GM19328 (cell line): ENCODE measurements around the gene VAV1.
"Not testable (repeated sequence)": the region's sequence is repeated elsewhere in the genome, so short reads cannot be mapped to it uniquely, and the experiment has no call there.

ENCODE experiments used
- ATAC-seq: cut with Tn5 transposase; IDR thresholded peaks from one replicate; pipeline ENCODE4 v1.9.1; 2021; ENCODE audit warnings: mild to moderate bottlenecking, moderate library complexity; ENCODE audit not compliant: unreplicated experiment

VAV1 gene

DNA sequence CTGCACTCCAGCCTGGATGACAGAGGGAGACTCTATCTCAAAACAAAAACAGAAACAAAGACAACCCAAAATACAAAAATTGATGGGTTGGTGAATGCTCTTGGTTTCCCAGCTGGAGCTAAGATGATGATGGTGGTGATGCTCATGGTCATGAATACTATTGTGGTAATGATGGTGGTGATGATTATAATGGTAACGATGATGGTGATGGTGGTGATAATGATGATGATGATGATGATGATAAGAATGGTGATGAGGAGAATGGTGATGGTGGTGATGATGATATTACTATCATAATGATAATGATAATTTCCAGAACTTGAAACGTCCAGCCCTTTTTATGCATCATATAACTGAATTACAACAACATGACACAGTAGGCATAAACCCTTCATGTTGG, 40.1 kb downstream of the VAV1 start:
- ATAC-seq: no peak

DNA sequence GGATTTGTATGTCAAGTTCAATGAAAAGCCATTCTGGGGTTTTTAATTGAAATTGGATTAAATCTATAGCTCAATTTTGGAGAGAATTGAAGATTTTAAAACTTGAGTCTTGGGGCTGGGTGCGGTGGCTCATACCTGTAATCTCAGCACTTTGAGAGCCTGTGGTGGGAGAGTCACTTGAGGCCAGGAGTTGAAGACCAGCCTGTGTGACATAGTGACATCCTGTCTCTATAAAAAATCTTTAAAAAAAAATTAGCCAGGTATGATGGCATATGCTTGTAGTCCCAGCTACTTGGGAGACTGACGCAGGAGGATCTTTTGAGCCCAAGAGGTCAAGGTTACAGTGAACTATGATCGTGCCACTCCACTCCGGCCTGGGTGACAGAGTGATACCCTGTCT, 41.2 kb downstream of the VAV1 start:
- no peak for ATAC-seq

DNA sequence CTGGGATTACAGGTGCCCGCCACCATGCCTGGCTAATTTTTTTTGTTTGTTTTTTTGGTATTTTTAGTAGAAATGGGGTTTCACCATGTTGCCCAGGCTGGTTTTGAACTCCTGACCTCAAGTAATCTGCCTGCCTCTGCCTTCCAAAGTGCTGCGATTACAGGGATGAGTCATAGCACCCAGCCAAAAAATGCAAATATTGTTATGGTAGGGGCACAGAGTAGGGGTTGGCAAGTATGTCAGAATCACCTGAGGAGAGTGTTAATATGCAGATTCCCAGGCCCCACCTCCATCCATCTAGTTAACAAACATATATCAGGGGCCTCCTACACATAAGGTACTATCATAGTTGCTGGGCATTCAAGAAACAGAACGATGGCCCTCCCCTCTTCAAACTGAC, 44.7 kb downstream of the VAV1 start:
- no peak for ATAC-seq

DNA sequence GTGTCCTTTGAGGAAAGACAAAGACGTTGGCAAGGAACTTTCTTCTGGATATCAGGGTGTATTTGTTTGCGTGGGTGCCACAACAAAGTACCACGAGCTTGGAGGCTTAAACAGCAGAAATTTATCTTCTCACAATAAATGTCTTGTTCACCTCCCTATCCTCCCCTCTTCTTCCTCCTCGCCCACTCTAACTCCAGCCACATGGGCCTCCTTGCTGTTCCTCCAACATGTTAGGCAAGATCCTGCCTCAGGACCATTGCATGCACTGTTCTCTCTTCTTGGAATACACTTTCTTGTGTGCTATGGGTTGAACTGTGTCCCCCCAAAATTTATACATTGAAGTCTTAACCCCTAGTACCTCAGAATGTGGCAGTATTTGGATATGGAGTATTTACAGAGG, 45.7 kb downstream of the VAV1 start:
- no peak for ATAC-seq

DNA sequence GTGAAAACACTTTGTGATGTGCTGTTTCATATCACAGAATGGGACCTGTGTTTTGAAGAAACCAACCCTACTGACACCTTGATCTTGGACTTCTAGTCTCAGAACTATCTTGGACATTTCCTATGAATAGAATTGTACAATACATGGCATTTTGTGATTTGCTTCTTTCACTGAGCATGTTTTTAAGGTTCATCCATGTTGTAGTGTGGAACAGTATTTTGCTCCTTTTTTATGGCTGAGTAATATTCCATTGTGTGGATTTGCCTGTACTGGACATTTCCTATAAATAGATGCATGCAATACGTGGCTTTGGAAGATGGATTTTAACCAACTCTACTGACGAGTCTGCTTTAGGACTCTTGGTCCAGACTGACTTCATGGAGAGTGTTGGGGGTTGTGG, 46.8 kb downstream of the VAV1 start:
- ATAC-seq: no peak

DNA sequence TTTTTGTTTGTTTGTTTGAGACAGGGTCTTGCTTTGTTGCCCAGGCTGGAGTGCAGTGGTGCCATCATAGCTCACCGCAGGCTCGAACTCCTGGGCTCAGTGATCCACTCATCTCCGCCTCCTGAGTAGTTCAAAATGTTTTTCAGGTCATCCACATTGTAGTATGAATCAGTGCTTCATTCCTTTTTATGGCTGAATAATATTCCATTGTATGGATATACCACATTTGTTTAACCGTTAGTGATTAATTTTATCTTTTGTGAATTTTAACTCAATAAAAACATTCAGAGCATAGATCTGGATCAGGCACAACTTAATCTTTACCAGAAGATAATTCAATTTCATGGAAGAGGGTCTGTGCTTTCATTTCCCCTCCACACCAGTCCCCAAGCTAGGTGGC, 47.7 kb downstream of the VAV1 start:
- ATAC-seq: no peak

DNA sequence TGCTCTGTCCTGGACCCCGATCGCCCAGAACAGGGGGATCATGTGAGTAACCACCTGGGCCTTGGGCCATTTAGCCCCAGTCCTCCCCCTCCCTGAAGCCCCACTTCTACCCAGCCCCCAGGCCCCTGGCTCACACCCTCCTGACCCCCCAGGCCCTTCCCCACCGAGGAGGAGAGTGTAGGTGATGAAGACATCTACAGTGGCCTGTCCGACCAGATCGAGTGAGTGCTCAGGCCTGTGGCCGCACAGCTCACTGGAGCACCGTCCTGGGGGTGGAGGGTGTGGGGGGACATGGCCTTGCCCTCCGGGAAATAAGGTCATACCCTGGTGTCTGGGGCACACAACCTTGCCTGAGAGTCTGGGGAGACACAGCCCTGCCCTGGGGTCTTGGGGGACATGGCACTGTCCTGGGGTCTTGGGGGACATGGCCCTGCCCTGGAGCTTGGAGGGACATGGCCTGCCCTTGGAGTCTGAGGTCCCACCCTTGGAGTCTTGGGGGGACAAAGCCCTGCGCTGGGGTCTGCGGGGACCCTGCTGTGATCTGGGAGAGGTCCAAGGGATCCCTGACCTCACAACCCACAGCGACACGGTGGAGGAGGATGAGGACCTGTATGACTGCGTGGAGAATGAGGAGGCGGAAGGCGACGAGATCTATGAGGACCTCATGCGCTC, 49.3 kb downstream of the VAV1 start:
- no peak for ATAC-seq

DNA sequence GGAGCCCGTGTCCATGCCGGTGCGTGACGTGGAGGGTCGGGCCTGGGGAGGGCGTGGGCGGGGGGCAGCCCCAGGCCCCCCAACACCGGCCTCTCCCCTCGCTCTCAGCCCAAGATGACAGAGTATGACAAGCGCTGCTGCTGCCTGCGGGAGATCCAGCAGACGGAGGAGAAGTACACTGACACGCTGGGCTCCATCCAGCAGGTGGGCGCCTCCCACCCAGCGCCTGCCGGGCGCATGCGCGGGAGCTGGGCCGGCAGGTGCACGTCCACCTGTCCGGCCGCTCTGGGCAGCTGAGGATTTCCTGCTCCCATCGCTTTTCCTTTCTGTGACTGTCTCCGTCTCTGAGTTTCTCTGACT, 49.8 kb downstream of the VAV1 start:
- ATAC-seq: no peak

DNA sequence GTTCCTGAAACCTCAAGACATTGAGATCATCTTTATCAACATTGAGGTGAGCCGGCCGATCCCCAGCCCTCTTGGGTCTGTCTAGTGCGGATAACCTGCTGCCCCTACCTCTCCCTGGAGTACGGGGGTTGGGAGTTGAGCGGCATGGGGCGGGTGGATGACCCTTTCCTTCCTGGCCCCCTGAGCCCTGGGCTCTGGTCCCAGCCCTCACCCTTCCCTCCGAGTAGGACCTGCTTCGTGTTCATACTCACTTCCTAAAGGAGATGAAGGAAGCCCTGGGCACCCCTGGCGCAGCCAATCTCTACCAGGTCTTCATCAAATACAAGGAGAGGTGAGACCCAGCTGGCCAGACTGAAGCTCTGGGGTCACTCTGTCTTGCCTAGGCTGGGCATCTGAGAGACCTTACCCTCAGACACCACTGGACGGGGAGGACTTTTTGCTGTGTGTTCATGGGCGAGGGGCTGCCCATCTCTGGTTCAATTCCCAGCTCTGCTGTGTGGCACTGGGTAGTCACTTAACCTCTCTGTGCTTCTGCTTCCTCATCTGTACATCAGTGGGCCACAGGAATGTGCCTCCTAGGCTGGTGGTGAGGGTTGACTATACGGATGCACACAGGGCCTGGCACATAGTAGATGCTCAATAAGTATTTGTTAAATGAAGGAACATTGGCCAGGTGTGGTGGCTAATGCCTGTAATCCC, 52.7 kb downstream of the VAV1 start:
- ATAC-seq: no peak

DNA sequence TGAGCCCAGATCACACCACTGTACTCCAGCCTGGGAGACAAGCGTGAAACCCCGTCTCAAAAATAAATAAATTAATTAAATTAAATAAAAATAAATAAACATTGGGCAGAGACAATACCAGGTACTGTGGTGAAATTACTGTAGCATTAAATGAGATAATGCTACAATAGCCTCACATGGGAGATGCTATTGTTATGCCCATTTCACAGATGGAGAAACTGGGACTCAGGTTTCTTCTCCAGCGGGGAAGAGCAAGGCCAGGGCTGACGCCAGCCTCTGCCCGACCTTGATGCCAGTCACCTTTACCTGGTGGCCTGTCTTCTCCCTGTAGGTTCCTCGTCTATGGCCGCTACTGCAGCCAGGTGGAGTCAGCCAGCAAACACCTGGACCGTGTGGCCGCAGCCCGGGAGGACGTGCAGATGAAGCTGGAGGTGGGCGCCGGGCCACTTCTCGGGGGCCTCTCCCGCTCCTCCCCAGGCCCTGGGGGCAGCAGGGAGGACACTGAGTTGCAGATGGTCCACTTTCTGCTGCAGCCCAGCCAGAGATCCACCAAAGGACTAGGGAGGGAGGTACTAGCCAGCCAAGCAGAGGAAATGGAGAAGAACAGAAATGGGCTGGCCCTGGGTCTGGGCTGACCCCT, 53.9 kb downstream of the VAV1 start:
- no peak for ATAC-seq

DNA sequence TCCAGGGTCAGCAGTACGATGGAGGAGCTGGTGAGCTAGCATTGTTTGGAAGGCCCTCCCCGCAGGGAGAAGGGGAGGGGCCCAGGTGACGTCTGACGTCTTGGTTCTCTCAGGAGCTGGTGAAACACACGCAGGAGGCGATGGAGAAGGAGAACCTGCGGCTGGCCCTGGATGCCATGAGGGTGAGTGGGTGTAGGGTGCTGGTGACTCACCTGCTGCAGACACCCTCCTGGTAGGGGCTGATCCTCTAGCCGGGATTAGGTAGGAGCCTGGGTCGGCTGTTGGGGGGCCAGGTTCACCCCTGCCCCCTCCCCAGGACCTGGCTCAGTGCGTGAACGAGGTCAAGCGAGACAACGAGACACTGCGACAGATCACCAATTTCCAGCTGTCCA, 55.8 kb downstream of the VAV1 start:
- no peak for ATAC-seq

DNA sequence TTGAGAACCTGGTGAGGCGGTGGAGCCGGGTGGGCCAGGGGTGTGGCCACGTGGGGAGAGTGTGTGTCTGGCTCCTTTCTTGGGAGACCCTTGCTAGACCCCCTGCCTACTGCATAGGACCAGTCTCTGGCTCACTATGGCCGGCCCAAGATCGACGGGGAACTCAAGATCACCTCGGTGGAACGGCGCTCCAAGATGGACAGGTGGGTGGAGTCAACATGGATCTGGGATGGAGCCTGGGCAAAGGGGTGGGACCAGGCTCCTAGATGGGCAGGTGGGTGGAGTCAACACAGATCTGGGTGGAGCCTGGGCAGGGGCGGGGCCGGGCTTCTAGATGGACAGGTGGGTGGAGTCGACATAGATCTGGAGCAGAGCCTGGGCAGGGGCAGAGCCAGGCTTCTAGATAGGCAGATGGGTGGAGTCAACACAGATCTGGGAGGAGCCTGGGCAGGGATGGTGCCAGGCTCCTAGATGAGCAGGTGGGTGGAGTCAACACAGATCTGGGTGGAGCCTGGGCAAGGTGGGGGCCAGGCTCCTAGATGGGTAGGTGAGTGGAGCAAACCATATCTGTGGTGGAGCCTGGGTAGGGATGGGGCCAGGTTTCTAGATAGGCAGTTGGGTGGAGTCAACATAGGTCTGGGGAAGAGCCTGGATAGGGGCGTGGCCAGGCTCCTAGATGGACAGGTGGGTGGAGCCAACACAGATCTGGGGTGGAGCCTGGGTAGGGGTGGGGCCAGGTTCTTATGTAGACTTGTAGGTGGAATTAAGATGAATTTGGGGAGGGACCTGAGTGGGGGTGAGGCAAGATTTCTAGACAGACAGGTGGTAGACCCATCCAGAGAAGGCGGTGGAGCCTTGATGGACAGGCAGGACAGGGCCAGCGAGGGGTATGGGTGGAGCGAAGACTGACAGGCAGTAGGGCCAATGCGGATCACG, 56.5 kb downstream of the VAV1 start:
- ATAC-seq: no peak

DNA sequence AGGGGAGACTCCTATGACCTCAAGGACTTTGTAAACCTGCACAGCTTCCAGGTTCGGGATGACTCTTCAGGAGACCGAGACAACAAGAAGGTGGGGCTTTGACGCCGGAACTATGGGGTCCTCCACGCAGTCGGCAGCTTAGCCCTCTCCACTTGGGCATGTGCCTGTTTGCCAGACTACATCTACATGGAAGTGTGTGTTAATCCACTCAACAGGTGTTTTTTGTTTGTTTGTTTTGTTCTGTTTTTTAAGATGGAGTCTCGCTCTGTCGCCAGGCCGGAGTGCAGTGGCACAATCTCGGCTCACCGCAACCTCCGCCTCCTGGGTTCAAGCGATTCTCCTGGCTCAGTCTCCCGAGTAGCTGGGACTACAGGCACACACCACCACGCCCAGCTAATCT, 57.3 kb downstream of the VAV1 start:
- not testable (repeated sequence) for ATAC-seq

DNA sequence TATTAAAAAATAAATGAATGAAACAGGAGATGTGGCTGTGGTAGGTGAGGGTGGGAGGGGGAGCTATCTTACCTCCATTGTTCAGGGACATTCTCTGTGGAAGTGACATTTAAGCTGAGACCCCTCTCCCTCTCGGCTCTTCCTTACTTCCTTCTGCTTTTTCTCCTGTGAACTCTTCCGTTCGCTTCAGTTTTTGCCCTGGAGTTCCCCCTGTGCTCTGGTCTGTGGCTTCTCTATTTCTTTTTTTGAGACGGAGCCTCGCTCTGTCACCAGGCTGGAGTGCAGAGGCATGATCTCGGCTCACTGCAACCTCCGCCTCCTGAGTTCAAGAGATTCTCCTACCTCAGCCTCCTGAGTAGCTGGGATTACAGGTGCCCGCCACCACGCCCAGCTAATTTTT, 58.6 kb downstream of the VAV1 start:
- ATAC-seq: not testable (repeated sequence)

DNA sequence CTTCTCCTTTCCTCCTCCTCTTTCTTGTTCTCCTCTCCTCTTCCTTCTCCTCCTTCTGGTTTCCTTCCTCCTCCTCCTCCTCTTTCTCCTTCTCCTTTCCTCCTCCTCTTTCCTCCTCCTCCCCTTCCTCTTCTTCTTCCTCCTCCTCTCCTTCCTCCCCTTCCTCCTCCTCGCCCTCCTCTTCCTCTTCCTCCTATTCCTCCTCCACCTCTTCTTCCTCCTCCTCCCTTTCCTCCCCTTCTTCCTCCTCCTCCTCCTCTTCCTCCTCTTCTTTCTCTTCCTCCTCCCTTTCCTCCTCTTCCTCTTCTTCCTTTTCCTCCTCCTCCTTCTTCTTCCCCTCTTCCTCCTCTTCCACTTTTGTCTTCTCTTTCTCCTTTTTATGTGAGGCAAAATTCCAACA, 59.9 kb downstream of the VAV1 start:
- ATAC-seq: no peak

DNA sequence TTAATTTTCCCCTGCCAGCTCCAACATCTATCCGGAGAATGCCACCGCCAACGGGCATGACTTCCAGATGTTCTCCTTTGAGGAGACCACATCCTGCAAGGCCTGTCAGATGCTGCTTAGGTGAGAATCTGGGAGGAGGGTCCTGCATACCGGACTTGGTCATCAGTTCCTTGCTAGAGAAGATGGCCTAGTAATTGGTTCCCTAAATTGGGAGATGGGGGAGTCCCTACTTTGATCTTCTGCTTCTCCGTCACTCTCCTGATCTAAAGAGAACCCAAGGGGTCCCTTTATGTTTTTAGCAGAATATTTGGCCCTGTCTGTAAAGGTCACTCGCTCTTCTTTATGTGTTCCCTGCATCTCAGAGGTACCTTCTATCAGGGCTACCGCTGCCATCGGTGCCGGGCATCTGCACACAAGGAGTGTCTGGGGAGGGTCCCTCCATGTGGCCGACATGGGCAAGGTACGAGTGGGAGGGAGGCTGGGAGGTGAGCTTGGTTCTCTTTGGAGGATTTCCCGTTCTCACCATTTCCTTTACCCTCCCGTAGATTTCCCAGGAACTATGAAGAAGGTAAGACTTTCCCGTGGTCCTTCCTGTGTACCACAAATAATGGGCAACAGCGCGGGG, 60.8 kb downstream of the VAV1 start:
- no peak for ATAC-seq

DNA sequence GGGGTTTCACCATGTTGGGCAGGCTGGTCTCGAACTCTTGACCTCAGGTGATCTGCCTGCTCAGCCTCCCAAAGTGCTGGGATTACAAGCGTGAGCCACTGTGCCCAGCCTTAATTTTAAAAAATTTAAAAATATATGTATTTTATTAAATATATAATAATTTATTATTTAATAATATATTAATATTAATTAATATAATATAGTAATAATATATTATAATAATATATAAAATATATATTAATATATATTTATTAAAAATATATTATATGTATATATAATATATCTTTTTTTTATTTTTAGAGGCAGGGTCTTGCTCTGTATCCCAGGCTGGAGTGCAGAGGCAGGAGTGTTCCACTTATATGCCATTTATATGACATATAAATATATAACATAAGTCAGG, 61.9 kb downstream of the VAV1 start:
- no peak for ATAC-seq

DNA sequence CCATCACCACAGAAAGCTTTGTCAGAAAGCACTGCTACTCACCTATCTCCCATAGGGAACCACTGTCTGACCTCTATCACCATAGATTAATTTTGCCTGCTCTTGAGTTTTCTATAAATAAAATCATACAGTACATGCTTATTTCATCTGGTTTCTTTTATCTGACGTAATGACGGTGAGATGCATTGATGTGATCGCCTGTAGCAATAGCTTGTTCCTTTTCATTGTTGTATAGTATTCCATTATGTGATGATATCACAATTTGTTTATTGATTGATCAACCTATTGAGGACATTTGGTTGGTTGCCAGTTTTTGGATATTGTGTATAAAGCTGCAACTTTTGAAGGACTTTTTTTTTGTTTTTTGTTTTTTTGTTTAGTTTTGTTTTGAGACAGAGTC, 63.0 kb downstream of the VAV1 start:
- ATAC-seq: no peak

DNA sequence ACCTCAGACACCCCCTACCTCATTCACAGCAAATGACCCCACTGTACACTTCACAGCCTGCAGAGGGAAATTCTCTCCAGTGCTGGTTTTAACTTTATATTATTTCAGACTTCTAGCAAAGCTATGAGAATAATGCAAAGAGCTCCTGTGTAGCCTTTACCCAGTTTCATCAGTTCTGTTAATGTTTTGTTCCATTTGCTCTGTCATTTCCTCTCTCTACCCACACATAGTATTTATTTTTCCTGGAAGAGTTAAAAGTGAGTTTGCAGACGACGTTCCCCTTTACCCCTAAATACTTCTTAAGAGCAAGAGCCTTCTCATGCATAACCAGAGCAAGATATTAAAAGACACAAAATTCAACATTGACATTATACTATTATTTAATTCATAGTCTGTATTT, 65.0 kb downstream of the VAV1 start:
- ATAC-seq: no peak

DNA sequence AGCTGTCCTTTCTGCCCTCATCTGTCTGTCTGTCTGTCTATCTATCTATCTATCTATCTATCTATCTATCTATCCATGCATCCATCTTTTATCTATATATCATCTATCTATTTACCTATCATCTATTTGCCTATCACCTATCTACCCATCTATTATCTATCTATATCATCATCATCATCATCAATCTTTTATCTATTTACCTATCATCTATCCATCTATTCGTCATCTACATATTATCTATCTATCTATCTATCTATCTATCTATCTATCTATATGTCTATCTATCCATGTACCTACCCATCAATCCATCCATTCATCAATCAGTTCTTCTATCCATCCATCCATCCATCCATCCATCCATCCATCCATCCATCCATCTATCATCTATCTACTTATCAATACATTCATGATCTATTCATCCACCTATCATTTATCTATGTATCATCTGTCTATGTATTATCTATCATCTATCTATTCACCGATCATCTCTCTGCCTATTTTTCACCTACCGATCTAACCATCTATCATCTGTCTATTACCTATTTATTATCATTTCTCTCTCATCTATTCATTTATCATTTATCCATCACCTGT, 65.7 kb downstream of the VAV1 start:
- no peak for ATAC-seq
